Fibroblast of skin of back (primary cell): ENCODE results near the gene SCRT2. TPM values are rescaled to one million over a fixed set of nuclear protein-coding genes. Genes with fewer than 3 reads are reported as not detected.
"Not testable (repeated sequence)": the region's sequence is repeated elsewhere in the genome, so short reads cannot be mapped to it uniquely, and the experiment has no call there.

Source experiments
- DNase-seq: peaks from one replicate; pipeline ENCODE4 v3.0.0-alpha.2; 2013
- polyA plus RNA-seq, 2 experiments: library from polyadenylated mRNA; unstranded; fragments of 120-200 nt; gene quantifications; one replicate each; pipeline ENCODE4 v1.2.1, GENCODE V29; 2013; ENCODE audit not compliant: insufficient read length in 2 of 2

The SCRT2 gene
- not detected for polyA plus RNA-seq (2013, experiment 1 of 2; ENCODE audit: insufficient read length)
- not detected for polyA plus RNA-seq (2013, experiment 2 of 2; ENCODE audit: insufficient read length)

DNA sequence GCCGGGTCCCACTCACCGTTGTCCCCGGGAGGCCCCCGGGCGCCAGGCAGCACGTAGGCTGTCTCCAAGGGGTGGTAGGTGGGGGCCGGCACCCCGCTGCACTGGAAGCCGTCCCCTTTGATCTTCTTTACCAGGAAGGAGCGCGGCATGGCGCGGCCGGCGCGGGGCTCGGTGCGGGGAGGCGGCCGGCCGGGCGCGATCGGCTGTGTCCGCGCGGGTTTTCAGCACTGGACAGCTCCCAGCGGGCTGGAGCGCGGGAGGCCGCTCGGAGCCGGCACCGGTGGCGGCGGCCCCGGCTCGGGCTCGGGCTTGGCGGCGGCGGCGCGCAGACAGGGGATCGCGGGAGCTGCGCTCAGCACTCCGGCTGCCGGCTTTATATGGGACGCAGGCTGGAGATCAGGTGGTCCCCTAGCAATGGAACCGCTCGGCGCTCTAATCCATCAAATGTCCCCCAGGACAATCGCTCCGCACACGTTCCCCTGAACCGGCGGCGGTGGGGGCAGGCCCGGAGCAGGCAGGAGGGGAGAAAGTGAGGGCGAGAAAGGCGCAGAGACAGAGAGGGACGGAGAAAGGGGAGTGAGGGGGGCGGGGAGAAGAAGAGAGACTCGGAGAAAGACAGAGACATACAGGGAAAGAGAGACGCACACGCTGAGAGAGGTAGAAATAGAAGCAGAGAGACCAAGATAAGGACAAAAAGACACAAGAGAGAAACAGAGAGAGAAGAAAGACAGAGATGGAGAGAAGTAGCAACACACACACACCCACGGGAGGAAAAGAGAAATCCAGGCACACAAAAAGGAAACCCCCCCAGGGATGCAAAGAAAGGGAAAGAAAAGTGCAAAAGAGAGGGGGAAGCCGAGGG lies at the start of gene SCRT2:
Gene SCRT2, minus strand, starts transcription at position 350 of the 862 bp plus-strand sequence. Its CDS starts 201 bp downstream, at position 149.
- DNase-seq: peak; percentile 75

GRCh38 chr20:724797-725196 lies 49.2 kb upstream of the SCRT2 start:
- DNase-seq: not testable (repeated sequence)

DNA sequence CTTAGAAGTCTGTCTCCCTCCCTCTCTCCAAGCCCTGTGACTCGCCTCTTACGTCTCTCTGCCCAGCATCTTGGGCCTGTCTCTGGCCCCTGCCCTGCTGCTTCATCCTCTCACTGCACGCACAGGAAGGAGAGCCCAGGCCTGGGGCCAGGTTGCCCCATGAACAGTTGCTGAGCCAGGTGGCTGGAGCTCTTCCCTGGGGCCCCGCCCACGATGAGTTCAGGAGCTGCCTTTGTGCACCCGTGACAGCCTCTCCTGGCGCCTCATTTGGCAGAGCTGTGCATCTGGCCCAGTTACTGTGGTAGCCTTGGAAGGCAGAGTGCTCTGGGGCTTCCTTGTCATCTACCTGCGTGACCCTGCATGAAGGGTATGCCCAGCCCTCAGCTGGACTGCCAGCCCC lies 48.2 kb upstream of the SCRT2 start:
- no peak for DNase-seq

DNA sequence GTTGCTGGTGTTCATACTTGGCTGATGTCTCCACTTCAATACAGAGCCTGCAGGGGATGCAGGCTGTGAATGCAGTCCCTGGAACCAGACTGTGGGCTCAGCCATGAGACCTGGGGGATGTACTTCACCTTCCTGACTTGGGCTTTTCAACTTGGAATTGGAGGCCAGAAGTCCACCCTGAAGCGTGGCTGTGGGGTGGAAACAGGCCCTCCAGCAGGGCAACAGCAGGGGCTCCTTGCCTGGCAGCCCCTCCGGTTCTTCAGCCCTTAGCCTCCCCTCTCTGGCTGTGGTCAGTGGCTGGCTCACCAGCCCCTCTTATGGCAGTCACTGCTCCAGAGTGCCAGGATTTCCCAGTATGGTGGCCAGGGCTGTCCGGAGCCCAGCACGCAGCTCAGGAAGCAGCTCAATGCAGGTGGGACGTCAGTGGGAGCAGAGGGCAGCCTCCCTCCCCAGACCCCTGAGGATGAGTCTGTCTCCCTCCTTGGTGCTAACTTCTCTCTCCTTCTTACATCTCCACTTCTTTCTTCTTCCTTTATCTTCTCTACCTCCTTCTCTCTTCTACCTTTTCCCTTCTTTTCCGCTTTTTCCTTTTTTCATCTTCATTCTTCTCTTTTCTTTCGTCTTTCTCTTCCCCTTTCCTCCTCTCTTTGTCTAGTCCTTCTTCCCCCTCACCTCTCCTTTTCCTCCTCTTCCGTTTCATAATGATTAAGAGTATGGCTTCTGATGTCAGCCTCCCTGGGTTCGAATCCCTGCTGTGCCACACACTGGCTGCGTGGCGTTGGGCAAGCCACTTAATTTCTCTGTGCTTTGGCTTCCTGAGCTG lies 47.4 kb upstream of the SCRT2 start:
- DNase-seq: no peak

DNA sequence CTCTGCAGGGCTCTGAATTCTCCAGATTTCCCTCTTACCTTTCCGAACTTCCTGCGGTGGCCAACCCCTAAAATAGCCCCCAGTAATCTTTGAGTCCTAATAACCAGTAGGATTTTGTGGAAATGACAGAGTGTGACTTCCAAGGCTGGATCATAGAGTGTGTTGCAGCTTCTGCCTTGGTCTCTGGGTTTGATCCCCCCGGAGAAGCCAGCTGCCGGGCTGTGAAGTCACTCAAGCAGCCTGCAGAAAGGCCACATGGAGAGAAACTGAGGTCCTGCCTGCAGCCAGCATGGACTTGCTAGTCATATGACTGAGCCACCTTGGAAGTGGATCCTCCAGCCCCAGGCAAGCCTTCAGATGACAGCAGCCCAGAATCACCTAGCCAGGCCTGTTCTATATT lies 46.3 kb upstream of the SCRT2 start:
- no peak for DNase-seq

DNA sequence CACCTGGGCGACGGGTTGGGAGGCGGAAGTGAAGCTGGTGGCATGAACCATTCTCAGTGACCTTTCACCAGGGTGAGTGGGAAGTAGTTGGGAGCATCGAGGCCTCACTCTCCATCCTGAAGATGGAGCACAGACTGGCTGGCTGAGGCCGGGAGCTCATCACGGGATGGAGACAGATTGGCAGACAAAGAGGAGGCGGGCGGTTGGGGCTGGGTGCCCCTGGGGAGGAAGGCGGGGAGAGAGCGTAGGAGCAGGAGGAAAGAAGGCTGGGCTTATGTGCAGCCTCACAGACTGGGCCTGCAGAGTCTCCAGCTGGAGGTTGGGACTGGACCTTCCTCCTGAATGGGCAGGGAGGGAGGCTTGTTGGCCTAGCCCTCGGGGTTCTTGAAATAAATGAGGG lies 44.2 kb upstream of the SCRT2 start:
- no peak for DNase-seq

GRCh38 chr20:719068-719467 lies 43.5 kb upstream of the SCRT2 start:
- DNase-seq: no peak

DNA sequence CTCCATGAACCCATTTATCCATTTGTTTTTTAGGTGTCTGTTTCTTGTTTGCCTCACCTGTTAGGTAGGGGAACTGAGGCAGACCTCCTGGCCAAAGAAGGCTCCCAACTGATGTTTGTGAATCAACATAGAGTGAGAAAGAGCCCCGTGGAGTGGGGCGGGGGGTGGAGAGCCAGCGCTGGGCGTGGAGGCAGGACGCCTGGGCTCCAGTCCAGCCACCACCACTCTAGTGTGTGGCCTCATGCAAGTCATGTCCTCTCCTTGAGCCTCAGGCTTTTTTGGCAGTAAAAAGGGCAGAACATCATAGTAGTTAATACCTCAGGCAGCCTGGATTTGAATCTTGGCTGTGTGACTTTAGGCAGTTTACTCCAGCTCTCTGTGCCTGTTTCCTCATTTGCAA lies 42.2 kb upstream of the SCRT2 start:
- no peak for DNase-seq

DNA sequence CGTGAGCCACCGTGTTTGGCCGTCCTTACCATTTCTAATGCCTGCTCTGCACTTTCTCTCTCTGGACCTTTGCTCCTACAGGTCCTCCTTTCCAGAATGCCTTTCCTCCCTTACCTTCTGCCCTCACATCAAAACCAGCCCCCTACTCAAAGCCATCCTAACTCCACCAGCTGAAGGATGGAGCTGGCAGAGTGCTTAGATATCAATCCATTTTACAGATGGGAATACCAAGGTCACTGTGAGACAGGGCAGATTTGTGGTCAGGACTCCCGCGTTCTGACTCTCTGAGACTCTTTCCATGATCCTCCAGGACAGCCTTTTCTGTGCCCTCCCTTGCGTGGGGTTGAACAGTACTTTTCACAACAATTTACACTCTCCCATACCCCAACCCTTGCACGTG lies 41.7 kb upstream of the SCRT2 start:
- DNase-seq: no peak

DNA sequence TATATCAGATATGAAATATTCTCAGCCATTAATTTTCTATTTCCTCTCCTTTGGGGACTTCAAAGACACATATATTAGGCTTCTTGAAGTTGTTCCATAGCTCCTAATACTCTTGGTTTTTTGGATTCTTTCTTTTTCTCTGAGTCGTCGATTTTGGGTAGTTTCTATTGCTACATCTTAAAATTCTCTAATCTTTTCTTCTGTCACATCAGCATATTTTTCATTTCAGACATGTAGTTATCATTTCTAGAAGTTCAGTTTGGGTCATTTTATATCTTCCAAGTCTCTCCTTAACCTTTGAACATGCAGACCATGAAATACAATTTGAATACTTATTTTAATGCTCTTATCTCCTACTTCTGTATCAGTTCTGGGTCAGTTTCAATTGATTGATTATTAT lies 38.9 kb upstream of the SCRT2 start:
- DNase-seq: no peak

DNA sequence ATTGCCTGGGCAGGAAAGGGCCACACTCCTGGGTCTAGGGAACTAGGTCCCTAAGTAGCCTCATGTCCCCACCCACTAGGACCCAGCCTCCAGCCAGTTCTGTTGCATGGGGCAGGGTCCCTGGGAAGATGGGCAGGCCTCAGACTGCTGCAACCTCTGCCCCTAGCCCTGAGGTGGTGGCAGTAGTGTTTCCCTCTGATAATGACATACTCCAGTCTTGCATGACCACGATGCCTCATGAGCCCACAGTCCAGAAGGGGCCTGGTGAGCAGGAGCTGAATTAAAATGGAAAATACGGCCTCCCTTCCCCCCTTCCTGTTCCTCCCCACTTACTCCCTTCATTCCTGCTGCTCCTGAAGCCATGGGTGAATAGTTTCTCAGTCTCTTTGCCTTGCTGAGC lies 36.0 kb upstream of the SCRT2 start:
- no peak for DNase-seq

DNA sequence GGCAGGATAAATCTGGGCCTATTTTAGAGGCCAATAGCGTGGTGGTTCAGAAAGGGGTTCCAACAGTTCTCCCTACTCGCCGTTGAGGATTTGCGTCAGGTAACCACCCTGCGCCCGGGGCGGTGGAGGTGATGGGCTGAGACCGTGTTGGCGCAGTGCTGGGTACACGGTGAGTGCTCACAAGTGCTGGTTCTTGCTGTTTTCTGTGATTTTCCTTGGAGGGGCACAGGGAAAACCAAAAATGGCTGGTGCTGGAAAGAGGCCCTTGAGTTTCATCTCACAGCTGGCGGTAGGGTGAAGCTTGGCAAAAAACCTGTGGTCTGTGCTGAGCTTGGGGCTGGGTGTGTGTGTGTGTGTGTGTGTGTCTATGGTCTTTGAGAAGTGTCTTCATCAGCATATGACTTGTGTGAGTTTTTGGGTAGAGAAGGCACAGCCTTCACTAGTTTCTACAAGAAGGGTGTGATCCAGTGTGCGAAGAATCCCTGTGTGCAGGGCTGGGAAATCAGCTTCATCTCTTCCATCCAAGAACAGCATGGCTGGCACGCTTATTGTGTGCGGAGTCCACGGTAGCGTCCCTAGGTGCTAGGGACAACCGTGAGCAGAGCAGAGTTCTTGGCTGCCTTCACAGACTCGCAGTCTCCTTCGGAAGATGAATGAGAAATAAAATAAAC lies 35.3 kb upstream of the SCRT2 start:
- no peak for DNase-seq

- no peak for DNase-seq
Observed at GRCh38 chr20:709991-710779, 34.6 kb upstream of the SCRT2 start.

- no peak for DNase-seq
Observed at GRCh38 chr20:709423-709822, 33.8 kb upstream of the SCRT2 start.

GRCh38 chr20:708956-709355 lies 33.4 kb upstream of the SCRT2 start:
- no peak for DNase-seq

DNA sequence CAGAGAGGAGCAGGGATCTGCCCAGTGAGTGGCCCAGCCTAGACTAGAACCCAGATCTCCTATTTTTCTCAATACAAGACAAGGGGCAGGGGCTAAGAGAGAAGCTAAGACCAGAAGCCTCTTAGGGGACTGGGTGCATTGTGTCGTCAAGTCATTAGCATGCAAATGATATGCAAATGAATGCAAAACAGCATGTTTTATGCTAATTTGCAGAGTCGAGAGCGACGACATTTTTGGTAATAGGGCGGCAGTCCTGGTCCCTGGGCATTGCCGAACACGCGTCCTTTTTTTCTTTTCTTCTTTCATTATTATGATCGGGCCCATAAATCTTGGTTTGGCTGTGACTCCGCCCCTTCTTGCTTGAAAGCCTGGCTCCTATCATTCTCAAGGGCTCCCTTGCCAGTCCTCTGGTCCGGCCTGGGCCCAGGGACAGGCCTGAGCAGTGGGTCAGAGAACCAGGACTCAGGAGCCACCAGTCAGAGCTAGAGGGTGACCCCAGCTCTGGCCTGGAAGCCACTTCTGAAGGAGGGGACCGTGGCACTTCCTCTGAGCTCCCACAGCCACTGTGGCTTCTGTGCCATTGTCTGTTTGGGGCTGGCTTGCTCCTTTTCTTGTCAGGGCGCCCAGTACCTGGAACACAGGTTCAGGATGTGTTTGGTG lies 32.0 kb upstream of the SCRT2 start:
- DNase-seq: no peak

DNA sequence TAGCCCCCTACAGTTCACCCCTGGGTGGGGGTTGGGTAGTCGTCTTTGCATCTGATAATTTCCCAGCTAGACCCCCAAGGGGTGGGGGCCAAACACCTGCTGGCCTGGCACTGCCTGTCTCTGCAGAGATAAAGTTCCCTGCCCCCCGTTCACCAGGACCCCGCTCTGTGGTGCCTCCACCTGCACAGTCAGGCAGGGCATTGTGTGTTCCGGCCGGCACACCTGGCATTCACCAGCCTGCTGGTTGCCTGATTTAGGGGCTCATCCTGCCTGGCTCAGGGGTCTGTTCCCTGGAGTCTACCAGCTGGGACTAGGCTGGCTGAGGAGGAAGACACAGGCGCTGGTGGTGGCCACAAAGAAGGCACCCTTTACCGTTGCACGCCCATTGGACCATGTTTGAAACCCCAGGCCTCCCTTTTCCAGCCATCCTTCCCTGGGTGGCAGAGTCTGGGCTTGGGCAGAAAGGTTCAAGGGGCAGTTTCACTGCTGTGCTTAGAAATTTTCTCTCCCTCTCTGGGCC lies 30.8 kb upstream of the SCRT2 start:
- DNase-seq: no peak

DNA sequence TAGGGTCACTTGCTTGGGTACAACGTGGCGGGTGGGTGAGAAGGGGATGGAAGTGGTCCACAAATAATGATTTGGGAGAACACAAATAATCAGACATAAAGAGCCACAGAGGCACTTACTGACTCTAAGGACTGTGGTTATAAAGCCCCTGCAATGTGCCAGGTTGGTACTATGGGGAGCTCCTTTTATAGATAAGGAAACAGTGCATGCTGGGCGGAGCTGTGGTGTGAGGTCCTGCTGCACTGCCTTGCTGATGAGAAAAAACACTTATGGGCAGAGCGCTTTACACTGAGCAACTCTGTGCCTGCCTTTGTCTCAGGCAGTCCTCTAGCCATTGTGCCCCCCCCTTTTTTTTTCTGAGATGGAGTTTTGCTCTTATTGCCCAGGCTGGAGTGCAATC lies 29.1 kb upstream of the SCRT2 start:
- DNase-seq: no peak

DNA sequence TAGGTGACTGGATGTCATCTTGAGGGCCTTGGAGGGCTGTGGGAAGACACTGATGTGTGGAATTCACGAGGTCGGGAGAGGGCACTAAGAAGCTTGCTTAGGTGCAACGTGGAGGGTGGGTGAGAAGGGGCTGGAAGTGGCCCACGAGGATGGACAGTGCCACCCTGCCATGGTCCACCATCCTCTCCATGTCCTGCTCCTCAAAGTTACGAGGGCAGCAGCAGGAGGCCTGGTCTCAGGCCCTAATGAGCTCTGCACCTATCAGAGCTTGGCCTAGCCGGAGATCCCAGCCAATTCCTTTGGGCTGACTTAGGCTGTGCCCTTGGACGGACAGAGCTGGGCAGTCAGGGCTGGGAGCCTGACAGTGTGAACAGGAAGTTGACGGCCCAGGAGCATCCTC lies 27.8 kb upstream of the SCRT2 start:
- DNase-seq: no peak

- no peak for DNase-seq
Observed at GRCh38 chr20:703006-703405, 27.4 kb upstream of the SCRT2 start.

DNA sequence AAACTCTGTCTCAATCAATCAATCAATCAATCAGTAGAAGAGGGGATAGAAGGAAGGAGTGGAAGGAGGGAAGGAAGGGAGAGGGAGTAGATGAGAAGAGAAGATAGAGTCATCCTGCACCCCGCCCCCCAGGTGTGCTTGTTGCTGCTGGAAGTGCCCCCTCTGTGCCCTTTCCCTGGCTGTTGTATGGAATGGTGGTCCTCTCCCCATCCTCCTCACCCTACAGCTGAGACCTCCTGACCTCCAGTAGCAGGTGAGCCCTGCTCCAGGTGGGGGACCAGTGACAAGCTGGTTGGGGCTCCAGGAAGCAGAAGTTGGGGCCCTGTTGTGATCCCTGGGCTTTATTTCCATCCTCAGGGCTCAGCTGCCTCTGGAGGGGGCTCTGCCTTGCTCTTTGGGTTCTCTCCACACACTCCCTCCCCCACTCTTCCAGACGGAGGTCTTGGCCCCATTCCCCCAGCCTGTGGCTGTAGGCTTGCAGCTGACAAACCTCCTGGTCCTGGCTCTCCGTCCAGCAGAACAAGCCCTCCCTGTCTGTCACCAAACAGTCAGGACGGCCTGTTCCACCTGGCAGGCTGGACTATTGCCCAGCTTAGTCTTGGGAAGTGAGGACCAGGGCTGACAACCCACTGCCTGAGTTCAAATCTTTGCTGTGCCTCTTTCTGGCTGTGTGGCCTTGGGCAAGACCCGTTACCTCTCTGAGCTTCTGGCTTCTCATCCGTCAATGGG lies 26.0 kb upstream of the SCRT2 start:
- no peak for DNase-seq
